Keratinocyte (primary cell): ENCODE data around the gene TEX26. TPM values are rescaled to one million over a fixed set of nuclear protein-coding genes. Genes with fewer than 3 reads are reported as not detected.

Source experiments
- DNase-seq: peaks from one replicate; pipeline ENCODE4 v3.0.0-alpha.2; 2011; ENCODE audit warnings: low read depth, missing footprints, low spot score
- FAIRE-seq: peaks from 2 replicates; lab custom pipeline; 2011; peaks lifted over from hg19 to GRCh38; lab: Jason Lieb, UNC
- H2AFZ ChIP-seq: 2 replicates; pipeline ENCODE4 v1.6.0; 2012; ENCODE audit warnings: low read length, control low read depth, inconsistent platforms; ENCODE audit not compliant: control insufficient read depth
- H3K27ac ChIP-seq: 2 replicates; pipeline ENCODE4 v1.5.1; 2011; ENCODE audit warnings: low read length; ENCODE audit not compliant: control insufficient read depth, insufficient read depth
- H3K27me3 ChIP-seq: 3 replicates; pipeline ENCODE4 v1.6.0; 2011; ENCODE audit warnings: low read length; ENCODE audit not compliant: control insufficient read depth, insufficient read depth; ENCODE audit errors: extremely low read depth
- H3K36me3 ChIP-seq, 2 experiments: 2 replicates in 1 of 2; 3 replicates in 1 of 2; pipeline ENCODE4 v1.5.1; 2011; ENCODE audit warnings: low read length in 2 of 2, mild to moderate bottlenecking in 1 of 2; ENCODE audit not compliant: control insufficient read depth in 2 of 2, insufficient read depth in 2 of 2; ENCODE audit errors: extremely low read depth in 1 of 2
- H3K4me1 ChIP-seq: 3 replicates; pipeline ENCODE4 v1.5.1; 2011; ENCODE audit warnings: low read length; ENCODE audit not compliant: control insufficient read depth, insufficient read depth; ENCODE audit errors: extremely low read depth
- H3K4me2 ChIP-seq: 3 replicates; pipeline ENCODE4 v1.6.0; 2011; ENCODE audit warnings: low read depth, low read length; ENCODE audit not compliant: control insufficient read depth, insufficient read depth; ENCODE audit errors: extremely low read depth
- H3K4me3 ChIP-seq, 3 experiments: fragments of 200-600 bp in 1 of 3; sonication (generic) in 1 of 3; 2 replicates in 2 of 3; 3 replicates in 1 of 3; pipeline ENCODE4 v1.5.1; 2011 to 2016; ENCODE audit warnings: low read length in 3 of 3, mild to moderate bottlenecking in 3 of 3, control low read depth in 2 of 3, inconsistent platforms in 1 of 3, low read depth in 1 of 3, mixed read lengths in 1 of 3, mixed run types in 1 of 3, moderate library complexity in 1 of 3; ENCODE audit not compliant: control insufficient read depth in 2 of 3, insufficient read depth in 2 of 3; ENCODE audit errors: extremely low read depth in 1 of 3
- H3K79me2 ChIP-seq: 2 replicates; pipeline ENCODE4 v1.6.0; 2012; ENCODE audit warnings: low read length; ENCODE audit not compliant: control insufficient read depth, insufficient read depth
- H3K9ac ChIP-seq: 3 replicates; pipeline ENCODE4 v1.6.0; 2011; ENCODE audit warnings: low read length; ENCODE audit not compliant: control insufficient read depth, insufficient read depth; ENCODE audit errors: extremely low read depth
- H3K9me1 ChIP-seq: 3 replicates; pipeline ENCODE4 v1.6.0; 2011; ENCODE audit warnings: low read length; ENCODE audit not compliant: control insufficient read depth, insufficient read depth; ENCODE audit errors: extremely low read depth
- H3K9me3 ChIP-seq: 2 replicates; pipeline ENCODE4 v1.5.1; 2012; ENCODE audit warnings: low read depth, low read length; ENCODE audit not compliant: control insufficient read depth
- H4K20me1 ChIP-seq: 3 replicates; pipeline ENCODE4 v1.6.0; 2011; ENCODE audit warnings: low read length; ENCODE audit not compliant: control insufficient read depth, insufficient read depth; ENCODE audit errors: extremely low read depth
- EZH2 ChIP-seq: IDR thresholded peaks from one replicate; pipeline ENCODE4 v1.6.1; 2012; ENCODE audit warnings: inconsistent platforms, mild to moderate bottlenecking, low read length, moderate library complexity
- dilution Hi-C: fragments of 300-500 bp; cut with MboI; formaldehyde crosslinking; loops from one replicate; pipeline ENCODE4 v1.7.0; 2020; ENCODE audit warnings: low sequenced_read_pairs; ENCODE audit not compliant: extremely low pct_ligation_motif_present
- polyA plus RNA-seq, 5 experiments: library from polyadenylated mRNA; depleted of rRNA in 3 of 5; stranded (reverse) in 3 of 5; stranded (forward) in 1 of 5; unstranded in 1 of 5; fragments of >200 nt; gene quantifications; 1 replicate in 1 of 5; 2 replicates in 3 of 5; 3 replicates in 1 of 5; pipeline versions ENCODE4 v1.2.1 to v1.2.3, GENCODE V29; 2011 to 2012; ENCODE audit warnings: missing spikeins in 2 of 5, low read depth in 1 of 5, low replicate concordance in 1 of 5
- TF ChIP-seq, protein P1 (sequence below), 3 experiments: IDR thresholded peaks in 1 of 3; conservative IDR thresholded peaks in 1 of 3; optimal IDR thresholded peaks in 1 of 3; 2 replicates in 2 of 3; 3 replicates in 1 of 3; pipeline versions ENCODE3 to v1.5.1; 2011; ENCODE audit warnings: low read length in 3 of 3, mild to moderate bottlenecking in 3 of 3, moderate library complexity in 2 of 3, control low read depth in 1 of 3, inconsistent platforms in 1 of 3; ENCODE audit not compliant: insufficient read depth in 2 of 3; ENCODE audit errors: extremely low read depth in 1 of 3

The TEX26 gene
- polyA plus RNA-seq, 1 donor (not counting 4 experiments of a cell fraction or from before 2014, with no cell fraction given), result not detected

- Histone ChIP-seq H3K27ac (no peak overlapping the region), H3K9me3 (no peaks in the 10 kb centered on the region), H3K9ac (no peak overlapping the region), H3K4me2 (no peak overlapping the region), H3K4me1 (peaks cover 19% of the 10 kb centered on the region), H3K9me1 (no peaks in the 10 kb centered on the region), H3K36me3 (no peaks in the 10 kb centered on the region), H4K20me1 (no peaks in the 10 kb centered on the region), H3K79me2 (no peaks in the 10 kb centered on the region), H3K27me3 (no peaks in the 10 kb centered on the region), H2AFZ (no peak overlapping the region), H3K4me3 (no peak overlapping the region)
- no peak for DNase-seq
- dilution Hi-C loops, result no loop called here
- TF ChIP-seq, protein P1, sequence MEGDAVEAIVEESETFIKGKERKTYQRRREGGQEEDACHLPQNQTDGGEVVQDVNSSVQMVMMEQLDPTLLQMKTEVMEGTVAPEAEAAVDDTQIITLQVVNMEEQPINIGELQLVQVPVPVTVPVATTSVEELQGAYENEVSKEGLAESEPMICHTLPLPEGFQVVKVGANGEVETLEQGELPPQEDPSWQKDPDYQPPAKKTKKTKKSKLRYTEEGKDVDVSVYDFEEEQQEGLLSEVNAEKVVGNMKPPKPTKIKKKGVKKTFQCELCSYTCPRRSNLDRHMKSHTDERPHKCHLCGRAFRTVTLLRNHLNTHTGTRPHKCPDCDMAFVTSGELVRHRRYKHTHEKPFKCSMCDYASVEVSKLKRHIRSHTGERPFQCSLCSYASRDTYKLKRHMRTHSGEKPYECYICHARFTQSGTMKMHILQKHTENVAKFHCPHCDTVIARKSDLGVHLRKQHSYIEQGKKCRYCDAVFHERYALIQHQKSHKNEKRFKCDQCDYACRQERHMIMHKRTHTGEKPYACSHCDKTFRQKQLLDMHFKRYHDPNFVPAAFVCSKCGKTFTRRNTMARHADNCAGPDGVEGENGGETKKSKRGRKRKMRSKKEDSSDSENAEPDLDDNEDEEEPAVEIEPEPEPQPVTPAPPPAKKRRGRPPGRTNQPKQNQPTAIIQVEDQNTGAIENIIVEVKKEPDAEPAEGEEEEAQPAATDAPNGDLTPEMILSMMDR (optimal IDR thresholded peaks at IDR 0.05 in 1 of 3, IDR thresholded peaks at IDR 0.05 in 1 of 3, conservative IDR thresholded peaks at IDR 0.05 in 1 of 3; ENCODE audit: extremely low read depth in 1 of 3, insufficient read depth in 2 of 3, low read length in 3 of 3), result no peak
- no peak for TF ChIP-seq EZH2
- FAIRE-seq, result no peak
These were observed 50.0 kb downstream of the TEX26 start for GRCh38 chr13:30982506-30982905.

GRCh38 chr13:30982906-30983305 is 50.5 kb downstream of the TEX26 start:
- FAIRE-seq, result no peak
- TF ChIP-seq, protein P1 (optimal IDR thresholded peaks at IDR 0.05 in 1 of 3, IDR thresholded peaks at IDR 0.05 in 1 of 3, conservative IDR thresholded peaks at IDR 0.05 in 1 of 3; ENCODE audit: extremely low read depth in 1 of 3, insufficient read depth in 2 of 3, low read length in 3 of 3), result no peak

More at GRCh38 chr13:30982906-30983305, 50.5 kb downstream of the TEX26 start:
- H3K9me3 ChIP-seq, result no peaks in the 10 kb centered on the region
- no peaks in the 10 kb centered on the region for H4K20me1 ChIP-seq
- dilution Hi-C loops, result no loop called here
- no peak overlapping the region for H3K27ac ChIP-seq
- no peaks in the 10 kb centered on the region for H3K27me3 ChIP-seq
- peaks cover 15% of the 10 kb centered on the region for H3K4me1 ChIP-seq
- H3K36me3 ChIP-seq, result no peaks in the 10 kb centered on the region
- H3K9me1 ChIP-seq, result no peaks in the 10 kb centered on the region
- H3K4me2 ChIP-seq, result no peak overlapping the region
- H3K9ac ChIP-seq, result no peak overlapping the region
- no peak overlapping the region for H3K4me3 ChIP-seq
- no peaks in the 10 kb centered on the region for H3K79me2 ChIP-seq
- no peak overlapping the region for H2AFZ ChIP-seq
- DNase-seq, result no peak
